Stomach smooth muscle (tissue), 2 donors: ENCODE measurements around the gene SMIM45.
A peak's percentile ranks its signal among the peaks of the same experiment; 100 is the strongest.

Experiments
- H3K27ac ChIP-seq: one replicate; pipeline ENCODE4 v1.7.0; 2013; ENCODE audit warnings: mild to moderate bottlenecking, low read length, inconsistent platforms
- H3K27me3 ChIP-seq, 2 donors: one replicate each; pipeline ENCODE4 v1.7.0; 2013; ENCODE audit warnings: low read length in 2 of 2; ENCODE audit not compliant: insufficient read depth in 2 of 2, control insufficient read depth in 1 of 2
- H3K36me3 ChIP-seq, 2 donors: one replicate each; pipeline ENCODE4 v1.7.0; 2013; ENCODE audit warnings: low read length in 2 of 2; ENCODE audit not compliant: control insufficient read depth in 2 of 2, insufficient read depth in 2 of 2
- H3K4me1 ChIP-seq: one replicate; pipeline ENCODE4 v1.7.0; 2013; ENCODE audit warnings: low read length; ENCODE audit not compliant: control insufficient read depth, insufficient read depth
- H3K4me3 ChIP-seq, 2 donors: one replicate each; pipeline ENCODE4 v1.7.0; 2013; ENCODE audit warnings: low read length in 2 of 2
- H3K9ac ChIP-seq, 2 donors: one replicate each; pipeline ENCODE4 v1.7.0; 2013; ENCODE audit warnings: low read length in 2 of 2, mild to moderate bottlenecking in 1 of 2
- H3K9me3 ChIP-seq, 2 donors: one replicate each; pipeline ENCODE4 v1.7.0; 2013; ENCODE audit warnings: low read length in 2 of 2; ENCODE audit not compliant: control insufficient read depth in 2 of 2
- donor health status: healthy.
- donor health status: Pancreatic carcinoma.

Gene SMIM45

GRCh38 chr22:41991111-41991510 is 39.2 kb downstream of the SMIM45 start:
- Histone ChIP-seq H3K4me1 (no peaks in the 10 kb centered on the region), H3K4me3 (no peak overlapping the region), H3K27ac (no peak overlapping the region), H3K9ac (no peak overlapping the region), H3K27me3 (no peaks in the 10 kb centered on the region), H3K36me3 (no peaks in the 10 kb centered on the region), H3K9me3 (no peaks in the 10 kb centered on the region)

DNA sequence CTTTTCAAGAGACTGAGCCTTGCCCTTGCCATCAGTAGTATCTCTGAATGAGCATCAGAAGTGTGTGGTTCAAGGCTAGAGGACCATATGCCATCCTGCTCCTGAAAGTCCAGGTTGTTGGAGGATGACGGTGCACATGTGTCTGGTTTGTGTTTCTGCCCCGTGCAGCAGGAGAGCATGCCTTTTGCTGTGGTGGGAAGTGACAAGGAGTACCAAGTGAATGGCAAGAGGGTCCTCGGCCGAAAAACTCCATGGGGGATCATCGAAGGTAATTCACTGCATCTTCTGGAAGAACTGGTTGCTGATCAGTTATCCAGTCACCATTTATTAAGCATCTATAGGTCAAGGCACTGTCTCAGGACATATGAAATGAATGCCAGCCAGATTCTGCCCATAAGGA is 40.5 kb downstream of the SMIM45 start:
- Histone ChIP-seq H3K27ac (no peak overlapping the region), H3K27me3 (no peaks in the 10 kb centered on the region), H3K9ac (no peak overlapping the region), H3K36me3 (no peaks in the 10 kb centered on the region), H3K4me3 (no peak overlapping the region), H3K9me3 (no peaks in the 10 kb centered on the region), H3K4me1 (no peaks in the 10 kb centered on the region)

- H3K36me3 ChIP-seq = no peaks in the 10 kb centered on the region
- no peak overlapping the region for H3K9ac ChIP-seq
- no peak overlapping the region for H3K27ac ChIP-seq
- no peak overlapping the region for H3K4me3 ChIP-seq
- no peaks in the 10 kb centered on the region for H3K9me3 ChIP-seq
- peaks cover 3 to 4% of the 10 kb centered on the region in 2 donors for H3K27me3 ChIP-seq
- H3K4me1 ChIP-seq = no peaks in the 10 kb centered on the region
These were observed 43.3 kb downstream of the SMIM45 start for GRCh38 chr22:41995211-41995610.

GRCh38 chr22:41996826-41997225 is 44.9 kb downstream of the SMIM45 start:
- Histone ChIP-seq H3K36me3 (no peaks in the 10 kb centered on the region), H3K4me3 (no peak overlapping the region), H3K9ac (no peak overlapping the region), H3K27me3 (peaks cover 3 to 4% of the 10 kb centered on the region in 2 donors), H3K4me1 (no peaks in the 10 kb centered on the region), H3K9me3 (peaks cover 0 to 4% of the 10 kb centered on the region in 2 donors), H3K27ac (no peak overlapping the region)

GRCh38 chr22:41998361-41999261 is 46.7 kb downstream of the SMIM45 start, which contains the start of gene WBP2NL:
Gene WBP2NL (plus strand): TSS chr22:41998788. CDS start chr22:41998819, 31 bp downstream.
- H3K27ac ChIP-seq = no peak within 1 kb of the TSS

DNA sequence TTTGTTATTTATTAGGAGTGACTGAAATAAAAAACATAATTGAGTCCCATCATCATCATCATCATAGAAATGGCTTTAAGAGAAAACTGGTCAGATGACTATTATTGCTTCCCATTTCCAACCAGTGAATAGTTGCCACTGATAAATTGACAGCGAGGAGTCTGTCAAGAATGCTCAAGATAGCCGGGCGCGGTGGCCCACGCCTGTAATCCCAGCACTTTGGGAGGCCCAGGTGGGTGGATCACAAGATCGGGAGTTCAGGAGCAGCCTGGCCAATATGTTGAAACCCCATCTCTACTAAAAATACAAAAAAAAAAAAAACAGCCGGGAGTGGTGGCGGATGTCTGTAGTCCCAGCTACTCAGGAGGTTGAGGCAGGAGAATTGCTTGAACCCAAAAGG is 48.5 kb downstream of the SMIM45 start:
- no peak overlapping the region for H3K27ac ChIP-seq
- no peaks in the 10 kb centered on the region for H3K4me1 ChIP-seq
- H3K27me3 ChIP-seq = peaks cover 3 to 4% of the 10 kb centered on the region in 2 donors
- H3K36me3 ChIP-seq = no peaks in the 10 kb centered on the region
- peaks cover 0 to 5% of the 10 kb centered on the region in 2 donors for H3K9me3 ChIP-seq
- H3K4me3 ChIP-seq = no peak overlapping the region
- no peak overlapping the region for H3K9ac ChIP-seq

More at GRCh38 chr22:41998361-41999261, 46.7 kb downstream of the SMIM45 start, which contains the start of gene WBP2NL:
- Histone ChIP-seq H3K27me3 (peaks cover 3 to 4% of the 10 kb centered on the region in 2 donors), H3K4me1 (no peaks in the 10 kb centered on the region), H3K9me3 (peaks cover 0 to 5% of the 10 kb centered on the region in 2 donors), H3K9ac (no peak within 1 kb of the TSS), H3K4me3 (peak within 1 kb of the TSS; percentile 66 to 73), H3K36me3 (no peaks in the 10 kb centered on the region)

- Histone ChIP-seq H3K4me3 (no peak overlapping the region), H3K36me3 (no peaks in the 10 kb centered on the region), H3K9me3 (peaks cover 0 to 5% of the 10 kb centered on the region in 2 donors), H3K9ac (no peak overlapping the region), H3K27me3 (peaks cover 3 to 4% of the 10 kb centered on the region in 2 donors), H3K4me1 (no peaks in the 10 kb centered on the region), H3K27ac (no peak overlapping the region)
These were observed 49.2 kb downstream of the SMIM45 start for GRCh38 chr22:42001121-42001520.

GRCh38 chr22:42001706-42002105 is 49.8 kb downstream of the SMIM45 start:
- H3K4me3 ChIP-seq = no peak overlapping the region
- H3K4me1 ChIP-seq = no peaks in the 10 kb centered on the region
- H3K27ac ChIP-seq = no peak overlapping the region
- peaks cover 0 to 5% of the 10 kb centered on the region in 2 donors for H3K9me3 ChIP-seq
- peaks cover 3 to 4% of the 10 kb centered on the region in 2 donors for H3K27me3 ChIP-seq
- H3K9ac ChIP-seq = no peak overlapping the region
- no peaks in the 10 kb centered on the region for H3K36me3 ChIP-seq

GRCh38 chr22:42007922-42008321 is 56.0 kb downstream of the SMIM45 start:
- Histone ChIP-seq H3K9ac (no peak overlapping the region), H3K4me3 (no peak overlapping the region), H3K27ac (no peak overlapping the region), H3K9me3 (no peaks in the 10 kb centered on the region), H3K36me3 (no peaks in the 10 kb centered on the region), H3K4me1 (no peaks in the 10 kb centered on the region), H3K27me3 (no peaks in the 10 kb centered on the region)
